PC-3 (cell line): ENCODE data around the gene GP5.

ENCODE experiments used
- EZH2 ChIP-seq: fragments of 300-600 bp; sonication (generic); IDR thresholded peaks from one replicate; pipeline ENCODE4 v1.6.1; 2017; ENCODE audit warnings: antibody characterized with exemption, mild to moderate bottlenecking, low read length; ENCODE audit not compliant: unreplicated experiment
- TF ChIP-seq, protein P1 (sequence below): fragments of 300-600 bp; sonication (generic); conservative IDR thresholded peaks from 2 replicates; pipeline ENCODE4 v1.5.1; 2017; ENCODE audit warnings: antibody characterized with exemption, low read depth, mild to moderate bottlenecking, low read length

DNA sequence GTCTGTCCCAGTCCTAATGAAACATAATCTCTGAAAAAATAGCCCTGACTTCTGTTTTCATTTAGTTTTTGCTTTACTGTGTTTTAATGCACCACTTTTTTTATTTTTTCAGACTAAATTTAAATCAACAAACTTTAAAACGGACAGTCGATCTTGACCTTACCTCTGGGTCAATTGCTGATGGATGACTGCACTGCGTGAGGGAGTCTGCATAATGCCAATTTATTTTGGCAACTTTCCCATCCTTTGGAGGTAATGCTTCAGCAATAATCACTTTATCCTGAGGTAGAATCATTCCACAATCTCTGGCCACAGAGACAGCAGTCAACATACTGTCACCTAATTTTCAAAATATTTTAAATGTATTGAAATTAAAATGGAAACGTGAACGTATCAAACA, 32.5 kb upstream of the GP5 start:
- TF ChIP-seq, protein P1, sequence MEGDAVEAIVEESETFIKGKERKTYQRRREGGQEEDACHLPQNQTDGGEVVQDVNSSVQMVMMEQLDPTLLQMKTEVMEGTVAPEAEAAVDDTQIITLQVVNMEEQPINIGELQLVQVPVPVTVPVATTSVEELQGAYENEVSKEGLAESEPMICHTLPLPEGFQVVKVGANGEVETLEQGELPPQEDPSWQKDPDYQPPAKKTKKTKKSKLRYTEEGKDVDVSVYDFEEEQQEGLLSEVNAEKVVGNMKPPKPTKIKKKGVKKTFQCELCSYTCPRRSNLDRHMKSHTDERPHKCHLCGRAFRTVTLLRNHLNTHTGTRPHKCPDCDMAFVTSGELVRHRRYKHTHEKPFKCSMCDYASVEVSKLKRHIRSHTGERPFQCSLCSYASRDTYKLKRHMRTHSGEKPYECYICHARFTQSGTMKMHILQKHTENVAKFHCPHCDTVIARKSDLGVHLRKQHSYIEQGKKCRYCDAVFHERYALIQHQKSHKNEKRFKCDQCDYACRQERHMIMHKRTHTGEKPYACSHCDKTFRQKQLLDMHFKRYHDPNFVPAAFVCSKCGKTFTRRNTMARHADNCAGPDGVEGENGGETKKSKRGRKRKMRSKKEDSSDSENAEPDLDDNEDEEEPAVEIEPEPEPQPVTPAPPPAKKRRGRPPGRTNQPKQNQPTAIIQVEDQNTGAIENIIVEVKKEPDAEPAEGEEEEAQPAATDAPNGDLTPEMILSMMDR, result no peak
- no peak for TF ChIP-seq EZH2
